SHP77 (cell line): ENCODE results near the gene TLR2.
A peak's percentile ranks its signal among the peaks of the same experiment; 100 is the strongest.

Experiments used
- DNase-seq, 2 experiments: peaks; one replicate each; lab custom pipeline; 2025; lab: John Stamatoyannopoulos, UW

The TLR2 gene

GRCh38 chr4:153684182-153684970, at the start of gene TLR2:
Gene TLR2, plus strand, starts transcription at chr4:153684280. Its CDS starts 18,628 bp downstream, at chr4:153702908.
- no peak for DNase-seq

GRCh38 chr4:153634738-153635353, 49.2 kb upstream of the TLR2 start:
- peak in 1 of 2 experiments; percentile 8 for DNase-seq

GRCh38 chr4:153635846-153636245, 48.2 kb upstream of the TLR2 start:
- no peak for DNase-seq

- no peak for DNase-seq
Observed at GRCh38 chr4:153637201-153637600, 46.9 kb upstream of the TLR2 start.

- DNase-seq = no peak
Observed at GRCh38 chr4:153638011-153638410, 46.1 kb upstream of the TLR2 start.

- no peak for DNase-seq
Observed at GRCh38 chr4:153638999-153639398, 45.1 kb upstream of the TLR2 start.

GRCh38 chr4:153639833-153640802, 44.0 kb upstream of the TLR2 start:
- no peak for DNase-seq

- no peak for DNase-seq
Observed at GRCh38 chr4:153641532-153641931, 42.5 kb upstream of the TLR2 start.

GRCh38 chr4:153643406-153644383, 40.4 kb upstream of the TLR2 start:
- peak; percentile 8 to 42 for DNase-seq

- DNase-seq = no peak
Observed at GRCh38 chr4:153645183-153645582, 38.9 kb upstream of the TLR2 start.

- DNase-seq = no peak
Observed at GRCh38 chr4:153646261-153646660, 37.8 kb upstream of the TLR2 start.

- DNase-seq = no peak
Observed at GRCh38 chr4:153646978-153647377, 37.1 kb upstream of the TLR2 start.

- no peak for DNase-seq
Observed at GRCh38 chr4:153647975-153648374, 36.1 kb upstream of the TLR2 start.

GRCh38 chr4:153649572-153649991, 34.5 kb upstream of the TLR2 start:
- no peak for DNase-seq

GRCh38 chr4:153651116-153651515, 33.0 kb upstream of the TLR2 start:
- DNase-seq = no peak

- no peak for DNase-seq
Observed at GRCh38 chr4:153651587-153651986, 32.5 kb upstream of the TLR2 start.

GRCh38 chr4:153652051-153652784, 31.9 kb upstream of the TLR2 start:
- no peak for DNase-seq

- no peak for DNase-seq
Observed at GRCh38 chr4:153655002-153655541, 29.0 kb upstream of the TLR2 start.

GRCh38 chr4:153655928-153656327, 28.2 kb upstream of the TLR2 start:
- no peak for DNase-seq

GRCh38 chr4:153661215-153661822, 22.8 kb upstream of the TLR2 start:
- no peak for DNase-seq
